Stimulated activated CD4-positive, alpha-beta T cell treated with anti-CD3 and anti-CD28 coated beads, Interleukin-12 subunit alpha, Interleukin-12 subunit beta, amount 100 ng/mL, for 24 hours (primary cell): Measurements from ENCODE around the gene ARL2BP.

ENCODE experiments used
- DNase-seq, 2 experiments: peaks; one replicate each; pipeline ENCODE4 v3.0.0-alpha.2; 2020; ENCODE audit warnings: low read depth in 2 of 2

ARL2BP gene

GRCh38 chr16:57282510-57283213 lies 37.6 kb downstream of the ARL2BP start:
- no peak for DNase-seq

DNA sequence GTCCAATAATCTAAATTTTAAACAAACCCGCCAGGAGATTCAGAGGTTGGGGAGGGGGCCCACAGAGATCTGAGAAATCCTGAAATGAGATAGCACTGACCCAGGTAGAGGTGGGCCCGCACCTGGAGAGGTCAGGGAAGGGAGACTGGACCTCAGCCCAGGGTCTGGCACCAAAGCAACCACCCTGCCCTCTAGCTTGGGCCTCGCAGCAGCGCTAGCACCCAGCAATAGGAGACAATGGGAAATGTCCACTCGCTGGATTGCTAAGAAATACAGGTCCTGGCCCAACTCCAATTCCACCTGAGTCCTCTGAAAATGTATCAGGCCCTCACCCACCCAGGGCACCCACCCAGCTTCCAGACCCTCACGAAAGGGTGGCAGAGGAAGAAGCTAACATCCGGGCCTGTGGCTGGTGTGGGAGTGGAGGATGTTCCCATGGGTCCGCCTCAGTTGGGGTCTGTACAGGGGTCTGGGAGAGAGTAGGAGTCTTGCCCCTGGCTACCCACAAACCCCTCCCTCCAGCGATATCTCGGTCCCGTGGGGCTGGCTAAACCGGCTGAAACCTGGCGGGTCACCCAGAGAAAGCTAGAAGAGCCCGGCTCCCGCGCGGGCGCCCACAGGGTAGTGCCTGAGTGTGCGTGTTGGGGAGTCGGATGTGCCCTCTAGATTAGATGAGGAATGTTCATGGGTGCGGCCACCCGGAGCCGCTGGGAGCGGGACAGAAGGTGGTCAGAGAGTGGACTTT lies 38.3 kb downstream of the ARL2BP start:
- no peak for DNase-seq

GRCh38 chr16:57283959-57284208 lies 38.8 kb downstream of the ARL2BP start:
- no peak for DNase-seq

GRCh38 chr16:57284209-57284951 lies 39.3 kb downstream of the ARL2BP start, which contains the start of gene PLLP:
TSS of gene PLLP (minus strand) at chr16:57284672. CDS start at chr16:57284540, 132 bp downstream.
- DNase-seq: peak in 1 of 2 experiments; percentile 15

GRCh38 chr16:57284952-57285363 lies 39.9 kb downstream of the ARL2BP start:
- DNase-seq: no peak

GRCh38 chr16:57285379-57285778 lies 40.3 kb downstream of the ARL2BP start:
- DNase-seq: no peak

GRCh38 chr16:57289391-57290257 lies 44.6 kb downstream of the ARL2BP start:
- no peak for DNase-seq

DNA sequence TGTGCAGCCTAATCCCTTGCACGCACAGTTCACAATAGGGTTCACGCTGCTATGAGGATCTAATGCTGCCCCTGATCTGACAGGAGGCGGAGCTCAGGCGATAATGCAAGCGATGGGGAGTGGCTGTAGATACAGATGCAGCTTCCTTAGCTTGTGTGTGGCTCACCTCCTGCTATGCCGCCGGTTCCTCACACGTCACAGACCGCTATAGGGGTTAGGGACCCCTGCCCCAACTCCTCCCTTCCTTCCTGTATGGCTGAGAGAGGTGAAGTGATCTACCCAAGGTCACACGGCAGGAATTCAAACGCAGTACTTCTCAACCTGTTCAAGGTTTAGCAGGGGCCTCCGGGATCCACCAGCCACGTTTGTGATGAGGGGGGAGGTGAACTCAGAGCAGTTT lies 52.8 kb downstream of the ARL2BP start:
- no peak for DNase-seq

DNA sequence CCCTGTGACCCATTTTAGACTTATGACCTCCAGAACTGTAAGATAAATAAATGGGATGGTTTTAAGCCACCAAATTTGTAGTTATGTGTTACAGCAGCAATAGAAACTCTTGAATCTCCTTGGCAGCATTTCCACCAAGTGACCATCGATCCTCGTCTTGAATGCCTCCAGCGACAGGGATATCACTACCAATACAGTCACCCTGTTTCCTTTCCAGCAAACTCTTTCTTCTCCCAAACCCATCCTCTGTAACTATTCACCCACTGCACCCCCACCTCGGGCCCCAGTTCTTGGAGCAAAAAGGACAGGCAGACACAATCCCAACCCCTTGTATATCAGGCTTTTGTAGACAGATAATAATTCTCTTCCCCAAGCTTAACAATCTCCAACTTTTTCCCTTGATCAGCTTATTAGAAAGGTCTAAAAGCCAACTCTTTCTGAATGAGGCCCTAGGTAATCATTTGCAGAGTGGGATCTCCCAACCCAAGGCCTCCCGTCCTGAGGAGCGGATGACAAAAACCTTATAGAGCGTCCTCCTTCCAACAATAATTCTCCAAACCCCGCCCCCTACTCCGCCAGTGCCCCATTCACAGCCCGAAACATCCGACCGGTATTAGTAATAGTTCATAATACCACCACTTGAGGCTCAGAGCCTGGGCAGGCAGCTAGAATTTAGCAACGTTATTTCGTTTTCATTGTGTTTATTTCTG lies 54.1 kb downstream of the ARL2BP start:
- DNase-seq: peak in 1 of 2 experiments; percentile 31

- DNase-seq: peak; percentile 75 to 83
These were observed 54.8 kb downstream of the ARL2BP start for GRCh38 chr16:57299719-57300386.

GRCh38 chr16:57300387-57301125 lies 55.5 kb downstream of the ARL2BP start:
- peak; percentile 95 to 99 for DNase-seq

- DNase-seq: no peak
These were observed 56.2 kb downstream of the ARL2BP start for GRCh38 chr16:57301126-57301817.
